C4-2B (cell line): ENCODE data around the gene FEM1B.

Experiments
- ZFX ChIP-seq: fragments of 450-650 bp; IDR thresholded peaks from 2 replicates; pipeline ENCODE4 v1.6.1; 2017
- TF ChIP-seq, protein P1 (sequence below): fragments of 450-650 bp; conservative IDR thresholded peaks from 2 replicates; pipeline ENCODE4 v1.5.1; 2017; ENCODE audit warnings: mild to moderate bottlenecking

DNA sequence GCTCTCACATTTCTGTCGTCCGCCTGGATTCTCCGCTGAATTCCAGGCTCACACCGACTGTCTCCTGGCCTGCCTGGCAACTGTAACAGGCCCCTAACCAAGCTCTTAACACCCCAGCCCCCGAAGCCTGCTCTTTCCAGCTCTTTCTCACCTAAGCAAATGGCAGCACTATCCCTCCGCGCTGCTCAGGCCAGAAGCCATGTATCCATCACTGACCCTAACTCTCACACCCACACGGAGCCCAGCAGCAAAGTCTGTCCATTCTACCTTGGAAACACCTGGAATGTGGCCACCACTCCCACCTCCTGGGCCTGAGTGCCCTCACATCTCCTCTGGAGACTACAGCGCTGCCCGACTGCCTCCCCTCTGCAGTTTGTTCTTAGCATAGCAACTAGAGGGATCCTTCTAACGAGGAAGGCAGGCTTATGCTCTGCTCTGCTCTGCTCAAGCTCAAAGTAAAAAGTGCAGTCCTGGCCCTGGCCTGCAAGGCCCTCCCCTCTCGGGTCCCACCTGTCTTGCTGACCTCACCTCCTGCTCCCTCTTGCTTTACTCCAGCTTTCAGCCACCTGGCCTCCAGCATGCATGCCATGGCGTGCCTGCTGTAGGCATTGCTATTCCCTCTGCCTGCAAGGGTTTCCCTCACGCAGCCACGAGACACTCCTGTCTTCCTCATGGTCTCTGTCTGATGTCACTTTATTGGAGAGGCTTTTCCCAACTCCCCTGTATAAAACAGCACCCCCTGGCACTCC is 27.2 kb downstream of the FEM1B start:
- TF ChIP-seq, protein P1, sequence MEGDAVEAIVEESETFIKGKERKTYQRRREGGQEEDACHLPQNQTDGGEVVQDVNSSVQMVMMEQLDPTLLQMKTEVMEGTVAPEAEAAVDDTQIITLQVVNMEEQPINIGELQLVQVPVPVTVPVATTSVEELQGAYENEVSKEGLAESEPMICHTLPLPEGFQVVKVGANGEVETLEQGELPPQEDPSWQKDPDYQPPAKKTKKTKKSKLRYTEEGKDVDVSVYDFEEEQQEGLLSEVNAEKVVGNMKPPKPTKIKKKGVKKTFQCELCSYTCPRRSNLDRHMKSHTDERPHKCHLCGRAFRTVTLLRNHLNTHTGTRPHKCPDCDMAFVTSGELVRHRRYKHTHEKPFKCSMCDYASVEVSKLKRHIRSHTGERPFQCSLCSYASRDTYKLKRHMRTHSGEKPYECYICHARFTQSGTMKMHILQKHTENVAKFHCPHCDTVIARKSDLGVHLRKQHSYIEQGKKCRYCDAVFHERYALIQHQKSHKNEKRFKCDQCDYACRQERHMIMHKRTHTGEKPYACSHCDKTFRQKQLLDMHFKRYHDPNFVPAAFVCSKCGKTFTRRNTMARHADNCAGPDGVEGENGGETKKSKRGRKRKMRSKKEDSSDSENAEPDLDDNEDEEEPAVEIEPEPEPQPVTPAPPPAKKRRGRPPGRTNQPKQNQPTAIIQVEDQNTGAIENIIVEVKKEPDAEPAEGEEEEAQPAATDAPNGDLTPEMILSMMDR, result no peak
- TF ChIP-seq ZFX, result no peak
